ENCODE measurements around the gene FOXL2.

Gene FOXL2

GRCh38 chr3:138946663-138947494 lies at the start of gene FOXL2, which contains the start of gene FOXL2NB:
FOXL2 (minus strand) TSS chr3:138947137; CDS start chr3:138946722, 415 bp downstream.
FOXL2NB (plus strand) TSS chr3:138947217; CDS start chr3:138947365, 148 bp downstream.
- DNase-seq (ENCODE audit: low read depth in 3 of 3): no peak

- DNase-seq (ENCODE audit: low read depth in 3 of 3): no peak
Observed at GRCh38 chr3:138995706-138996105, 48.8 kb upstream of the FOXL2 start.

GRCh38 chr3:138987181-138987580 lies 40.2 kb upstream of the FOXL2 start:
- DNase-seq (ENCODE audit: low read depth in 3 of 3): no peak

GRCh38 chr3:138985932-138986331 lies 39.0 kb upstream of the FOXL2 start:
- no peak for DNase-seq (ENCODE audit: low read depth in 3 of 3)

- DNase-seq (ENCODE audit: low read depth in 3 of 3): no peak
Observed at GRCh38 chr3:138984816-138985215, 37.9 kb upstream of the FOXL2 start.

- DNase-seq (ENCODE audit: low read depth in 3 of 3): no peak
Observed at GRCh38 chr3:138976047-138976446, 29.1 kb upstream of the FOXL2 start.

GRCh38 chr3:138975351-138975750 lies 28.4 kb upstream of the FOXL2 start:
- DNase-seq (ENCODE audit: low read depth in 3 of 3): no peak

GRCh38 chr3:138974462-138974861 lies 27.5 kb upstream of the FOXL2 start:
- no peak for DNase-seq (ENCODE audit: low read depth in 3 of 3)

GRCh38 chr3:138972941-138973340 lies 26.0 kb upstream of the FOXL2 start:
- no peak for DNase-seq (ENCODE audit: low read depth in 3 of 3)

GRCh38 chr3:138971766-138972320 lies 24.9 kb upstream of the FOXL2 start:
- DNase-seq (ENCODE audit: low read depth in 3 of 3): no peak

- no peak for DNase-seq (ENCODE audit: low read depth in 3 of 3)
Observed at GRCh38 chr3:138964923-138965322, 18.0 kb upstream of the FOXL2 start.

GRCh38 chr3:138964264-138964663 lies 17.3 kb upstream of the FOXL2 start:
- DNase-seq (ENCODE audit: low read depth in 3 of 3): no peak

- DNase-seq (ENCODE audit: low read depth in 3 of 3): no peak
Observed at GRCh38 chr3:138962854-138963560, 16.1 kb upstream of the FOXL2 start.

GRCh38 chr3:138960417-138960852 lies 13.5 kb upstream of the FOXL2 start:
- no peak for DNase-seq (ENCODE audit: low read depth in 3 of 3)

- no peak for DNase-seq (ENCODE audit: low read depth in 3 of 3)
Observed at GRCh38 chr3:138950701-138951100, 3.8 kb upstream of the FOXL2 start.

GRCh38 chr3:138950006-138950644 lies 3.2 kb upstream of the FOXL2 start:
- no peak for DNase-seq (ENCODE audit: low read depth in 3 of 3)

- no peak for DNase-seq (ENCODE audit: low read depth in 3 of 3)
Observed at GRCh38 chr3:138949445-138950005, 2.6 kb upstream of the FOXL2 start.

- no peak for DNase-seq (ENCODE audit: low read depth in 3 of 3)
Observed at GRCh38 chr3:138949002-138949418, 2.1 kb upstream of the FOXL2 start.

- no peak for DNase-seq (ENCODE audit: low read depth in 3 of 3)
Observed at GRCh38 chr3:138948371-138949001, 1.5 kb upstream of the FOXL2 start.

- DNase-seq (ENCODE audit: low read depth in 3 of 3): no peak
Observed at GRCh38 chr3:138947495-138948121, 671 bp upstream of the FOXL2 start.

Measured in stimulated activated CD4-positive, alpha-beta T cell treated with anti-CD3 and anti-CD28 coated beads, TNF-alpha, amount 100 ng/mL, for 48 hours (primary cell).